AML-193 (cell line): ENCODE results near the gene INSIG2.
"Not testable (repeated sequence)": the region's sequence is repeated elsewhere in the genome, so short reads cannot be mapped to it uniquely, and the experiment has no call there.

Experiments used
- DNase-seq, 2 experiments: peaks; one replicate each; lab custom pipeline; 2025; lab: John Stamatoyannopoulos, UW

Gene INSIG2

DNA sequence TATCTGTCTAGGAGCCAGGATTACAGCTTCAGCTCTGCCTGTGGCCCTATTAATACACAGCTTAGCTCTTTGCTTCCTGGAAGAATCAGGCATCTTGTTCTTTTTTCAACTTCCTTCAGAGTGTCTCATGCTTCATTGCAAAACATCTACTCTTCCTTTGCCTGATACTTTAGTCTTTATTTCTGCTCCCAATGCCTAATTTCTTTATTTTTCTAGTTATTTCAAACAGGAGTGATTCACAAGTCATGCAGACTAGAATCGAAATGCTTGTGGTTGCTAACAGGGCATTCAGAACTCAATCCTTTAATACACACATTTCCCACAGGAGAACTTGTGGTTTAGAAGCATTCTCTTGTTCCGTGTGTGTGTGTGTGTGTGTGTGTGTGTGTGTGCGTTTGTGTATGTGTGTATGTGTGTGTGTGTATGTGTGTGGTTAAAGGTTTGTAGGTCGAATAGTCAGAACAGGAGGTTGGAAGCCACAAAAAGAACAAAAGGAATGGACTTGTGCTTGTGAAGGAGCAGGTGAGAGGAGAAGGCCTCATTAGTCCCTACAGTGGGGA lies 28.3 kb upstream of the INSIG2 start:
- peak; percentile 4 to 24 for DNase-seq

DNA sequence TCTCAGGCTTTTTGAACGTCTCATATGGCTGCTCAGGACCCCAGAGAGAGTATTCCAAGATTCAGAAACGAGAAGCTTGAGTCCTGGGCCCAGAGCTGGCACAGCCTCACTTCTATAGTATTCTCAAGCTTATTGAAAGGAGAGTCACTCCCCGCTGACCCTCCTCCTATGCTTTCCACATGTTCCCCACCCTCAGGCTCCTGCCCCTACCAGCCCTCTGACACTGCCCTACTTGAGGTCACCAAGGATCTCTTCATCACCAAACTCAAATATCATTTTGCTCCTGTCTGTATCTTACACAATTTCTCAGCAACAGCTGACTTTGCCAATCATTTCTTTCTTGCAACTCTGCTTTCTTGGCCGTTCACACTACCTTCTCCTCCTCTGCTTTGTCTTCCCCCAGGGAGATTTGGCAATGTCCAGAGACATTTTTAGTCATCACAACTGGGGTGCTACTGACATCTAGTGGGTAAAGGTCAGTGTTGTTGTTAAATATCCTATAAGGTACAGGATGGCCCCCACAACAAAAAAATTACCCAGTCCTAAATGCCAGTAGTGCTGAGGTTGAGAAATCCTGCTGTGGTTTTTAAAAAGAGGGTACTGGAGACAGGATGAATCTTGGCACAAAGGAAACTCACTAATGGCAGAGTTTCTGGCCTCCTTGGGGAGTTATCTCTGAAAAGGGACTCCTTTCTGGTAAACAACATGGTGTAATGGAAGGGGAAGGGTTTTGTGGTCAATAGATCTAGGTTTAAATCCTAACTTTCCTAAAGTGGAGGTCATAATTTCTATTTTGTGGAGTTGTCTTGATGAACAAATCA lies 26.9 kb upstream of the INSIG2 start:
- DNase-seq: peak; percentile 81 to 83

DNA sequence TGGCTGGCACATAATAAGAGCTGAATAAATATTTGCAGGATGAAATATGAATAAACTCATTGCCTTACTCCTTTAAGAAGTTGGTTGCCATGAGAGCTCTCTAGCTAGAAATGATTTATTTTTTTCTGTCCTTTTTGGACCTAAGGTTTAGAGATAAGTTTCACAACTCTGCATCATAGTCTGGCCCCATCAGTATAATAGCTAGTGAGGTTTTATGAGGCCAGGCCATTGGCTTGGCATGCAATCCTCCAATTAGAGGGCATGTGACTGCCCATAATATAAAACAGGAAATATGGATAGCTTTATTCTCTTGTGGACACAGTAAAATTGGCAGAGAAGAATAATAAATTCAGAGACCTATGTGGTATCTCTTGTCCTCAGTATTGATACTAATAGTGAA lies 26.2 kb upstream of the INSIG2 start:
- DNase-seq: no peak

DNA sequence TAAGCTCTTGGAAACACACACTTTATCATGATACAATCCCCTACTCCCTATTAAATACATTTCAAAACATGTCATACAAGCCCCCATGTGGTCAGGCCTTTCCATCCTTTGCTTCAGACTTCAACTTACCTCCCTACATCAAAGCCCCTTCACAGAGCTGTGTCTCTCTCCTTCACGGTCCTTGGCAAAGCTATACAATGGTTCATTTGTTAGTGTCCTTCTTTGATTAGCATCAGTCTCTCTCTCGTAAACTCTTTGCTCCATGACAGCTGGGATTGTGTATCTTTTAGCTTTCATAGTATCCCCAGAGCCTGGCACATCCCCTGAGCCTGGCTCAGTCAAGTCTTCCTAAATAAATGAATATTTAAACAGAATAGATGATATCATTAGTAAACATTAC lies 25.6 kb upstream of the INSIG2 start:
- DNase-seq: no peak

DNA sequence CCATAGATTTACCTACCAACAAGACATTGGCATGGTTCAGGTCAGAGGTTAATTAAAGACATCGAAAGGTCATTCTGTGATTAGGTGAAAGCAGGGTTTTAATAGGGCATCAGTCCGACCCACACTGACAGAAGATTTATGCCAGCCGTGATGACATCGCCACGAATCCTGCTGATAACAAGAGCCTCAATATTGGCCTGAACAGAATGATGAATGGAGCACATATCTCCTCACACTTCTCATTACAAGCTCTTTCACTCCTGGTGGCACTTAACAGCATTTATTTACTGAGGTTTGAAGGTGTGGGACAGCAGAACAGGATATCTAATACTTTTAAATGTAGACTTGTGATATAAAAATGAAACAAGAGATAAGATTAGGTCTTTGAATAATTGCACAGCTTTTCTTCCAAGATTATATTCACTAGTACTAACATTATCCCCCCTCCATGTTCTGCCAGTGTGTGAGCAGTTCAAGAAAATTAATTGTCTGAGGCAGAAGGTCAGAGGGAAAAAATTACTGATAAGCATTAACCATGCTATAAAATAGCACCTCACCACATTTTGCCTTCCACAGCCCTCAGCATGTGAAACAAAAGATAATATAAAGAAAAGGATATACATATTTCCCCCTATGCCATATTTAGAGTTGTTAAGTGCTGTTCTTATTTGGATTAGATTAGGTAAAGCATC lies 23.1 kb upstream of the INSIG2 start:
- no peak for DNase-seq

DNA sequence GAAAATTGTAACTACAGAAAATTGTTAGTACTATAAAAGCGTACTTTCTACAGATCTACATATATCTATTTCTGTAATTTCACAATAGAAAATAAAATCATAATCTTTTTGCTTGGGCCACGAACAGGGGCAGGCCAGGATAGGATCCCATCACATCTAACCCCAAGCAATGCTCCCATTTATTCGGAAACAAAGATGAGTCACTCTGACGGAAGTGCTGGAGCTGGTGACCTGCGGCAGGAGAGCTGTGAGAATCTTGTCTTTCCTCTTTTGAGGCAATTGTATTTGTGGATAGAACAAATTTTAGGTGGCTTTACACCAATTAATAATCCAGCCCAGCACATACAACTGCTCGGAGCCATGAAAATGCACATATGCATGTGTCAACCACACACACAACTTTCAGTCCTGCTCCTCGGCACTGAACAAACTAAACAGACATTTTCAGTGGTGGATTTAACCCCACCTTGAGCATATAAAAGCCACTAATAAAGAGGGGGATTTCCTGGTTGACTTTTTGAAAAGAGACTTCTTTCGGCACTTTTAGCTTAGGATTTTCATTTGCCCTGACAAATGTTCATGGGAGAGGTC lies 22.3 kb upstream of the INSIG2 start:
- DNase-seq: no peak

DNA sequence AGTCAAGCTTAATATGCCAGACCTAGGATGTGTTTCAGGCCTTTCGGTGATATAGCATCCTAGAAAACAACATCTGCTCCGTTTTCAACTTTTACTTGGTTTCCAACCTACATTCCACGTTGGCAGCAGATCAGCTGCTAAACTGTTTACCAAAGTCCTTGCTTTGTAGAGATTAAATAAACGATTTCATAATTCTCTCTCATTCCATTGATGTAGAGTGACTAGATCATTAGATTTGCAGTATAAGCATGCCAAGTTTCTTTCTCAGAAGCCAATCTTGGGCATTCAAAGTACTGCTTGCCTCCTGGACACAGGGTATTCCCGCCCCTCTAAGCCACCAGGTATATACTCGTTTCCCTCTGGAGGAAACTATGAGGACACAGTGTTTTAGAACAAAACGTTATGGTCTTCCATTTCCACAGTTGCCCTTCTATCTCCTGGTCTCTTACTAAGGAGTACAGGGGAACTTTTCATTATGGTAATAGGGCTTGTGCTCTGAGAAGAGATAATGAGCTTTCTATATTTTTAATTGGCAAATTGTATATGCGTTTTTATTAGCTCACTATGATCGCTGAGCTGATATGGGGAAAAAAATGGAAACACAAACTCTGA lies 10.5 kb upstream of the INSIG2 start:
- DNase-seq: no peak

DNA sequence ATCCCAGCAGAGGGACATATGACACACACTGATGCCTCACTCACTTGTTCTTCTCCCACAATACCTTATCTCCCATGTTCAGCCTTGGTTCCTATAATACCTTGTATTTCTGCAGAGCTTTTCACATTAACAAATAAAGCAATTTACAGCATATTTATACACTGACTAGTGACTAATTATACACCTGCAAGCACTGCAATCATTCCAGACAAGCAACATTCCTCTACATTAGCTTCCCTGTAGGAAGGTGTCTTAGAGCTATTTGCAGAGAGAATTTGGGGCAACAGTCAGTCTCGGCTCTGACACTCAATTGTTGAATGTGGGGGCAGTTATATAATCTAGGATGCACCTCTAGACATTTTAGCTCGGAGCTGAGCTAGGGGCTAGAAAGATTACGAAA lies 9.5 kb upstream of the INSIG2 start:
- DNase-seq: no peak

DNA sequence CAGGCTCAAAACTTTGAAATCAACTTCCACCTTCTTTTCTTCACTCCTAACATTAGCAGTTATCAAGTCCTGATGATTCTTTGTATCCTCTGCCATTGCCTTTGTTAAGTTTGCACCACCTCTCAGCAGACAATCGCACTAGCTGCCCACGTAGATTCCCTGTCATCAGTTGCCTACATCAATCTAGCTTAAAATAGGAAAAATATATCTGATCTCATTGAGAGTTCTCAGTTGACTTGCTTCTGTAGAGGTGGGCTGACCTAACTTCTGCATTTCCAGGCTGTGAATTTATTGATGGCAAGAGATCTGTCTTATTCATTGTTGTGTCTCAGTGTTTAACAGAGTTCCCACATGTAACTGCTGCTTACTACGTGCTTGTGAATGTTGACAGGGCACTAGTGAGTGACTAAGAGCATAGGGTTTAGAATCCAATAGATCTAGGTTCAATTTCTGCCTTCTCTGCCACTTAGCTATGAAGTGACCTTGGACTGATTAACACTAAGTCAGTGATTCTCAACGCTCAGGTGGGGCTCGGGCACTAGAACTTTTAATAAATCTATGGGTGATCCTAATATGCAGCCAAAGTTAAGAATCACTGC lies 3.7 kb upstream of the INSIG2 start:
- no peak for DNase-seq

DNA sequence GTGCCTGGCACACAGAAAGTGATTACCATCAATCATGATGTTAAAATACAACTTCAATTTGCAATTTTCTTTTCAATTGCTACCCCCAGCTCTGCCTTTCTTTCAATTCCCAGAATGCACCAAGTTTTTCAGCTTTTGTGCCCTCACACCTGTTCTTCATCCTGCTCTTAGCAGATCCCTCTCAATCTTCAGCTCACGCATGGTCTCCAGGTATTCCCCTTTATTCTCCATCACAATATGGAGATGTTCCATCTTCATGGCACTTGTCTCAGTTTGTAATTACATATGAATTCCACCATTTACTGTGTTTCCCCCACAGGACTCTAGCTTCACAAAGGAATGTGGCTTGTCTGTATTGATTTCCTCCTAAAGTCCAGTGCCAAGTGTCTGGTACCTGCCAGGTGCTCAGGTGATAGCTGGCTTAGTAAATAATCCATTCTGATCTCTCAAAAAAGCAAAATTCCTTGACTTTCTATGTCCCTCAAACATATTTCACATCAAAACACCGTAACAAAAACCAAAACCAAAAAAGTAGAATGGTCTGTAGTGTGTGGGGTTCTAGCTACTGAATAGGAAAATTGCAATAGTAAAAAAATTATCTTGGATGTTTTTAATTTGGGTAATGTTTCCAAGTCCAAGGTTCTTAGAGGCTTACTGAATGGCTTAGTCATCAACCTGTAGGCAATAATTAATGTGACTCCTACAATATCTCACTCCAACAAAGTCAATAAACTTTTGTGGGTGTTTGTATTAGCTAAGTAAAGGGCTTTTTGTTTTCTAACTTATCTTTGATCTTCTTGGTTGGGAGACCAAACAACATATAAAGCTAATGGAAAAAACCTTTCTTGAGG lies 2.9 kb upstream of the INSIG2 start:
- DNase-seq: no peak

DNA sequence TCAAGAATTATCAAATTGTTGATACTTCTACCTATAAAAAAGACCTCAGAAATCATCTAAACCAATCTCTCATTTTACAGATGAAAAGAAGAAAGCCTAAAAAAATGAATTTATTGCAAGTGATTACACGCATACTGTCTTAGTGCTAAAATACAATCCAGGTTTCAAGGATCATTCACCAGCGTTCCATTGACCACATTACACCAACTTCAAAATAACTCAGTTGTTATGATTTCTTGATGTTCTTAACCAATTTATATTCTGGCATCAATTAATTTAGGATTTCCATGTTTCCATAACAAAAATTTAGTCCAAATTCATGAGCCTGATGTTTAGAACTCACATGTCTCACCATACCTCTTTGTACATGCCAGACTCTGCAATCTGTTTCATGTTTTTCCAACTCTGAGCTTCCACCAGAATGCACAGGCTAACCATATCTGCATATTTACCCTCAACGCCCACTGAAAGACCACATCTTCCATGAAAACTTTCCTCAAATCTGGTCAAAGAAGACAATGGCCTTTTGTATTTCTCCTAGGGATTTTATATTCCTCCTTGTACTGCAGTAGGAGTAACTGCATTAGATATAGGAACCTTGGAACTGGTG lies 2.1 kb upstream of the INSIG2 start:
- DNase-seq: no peak

DNA sequence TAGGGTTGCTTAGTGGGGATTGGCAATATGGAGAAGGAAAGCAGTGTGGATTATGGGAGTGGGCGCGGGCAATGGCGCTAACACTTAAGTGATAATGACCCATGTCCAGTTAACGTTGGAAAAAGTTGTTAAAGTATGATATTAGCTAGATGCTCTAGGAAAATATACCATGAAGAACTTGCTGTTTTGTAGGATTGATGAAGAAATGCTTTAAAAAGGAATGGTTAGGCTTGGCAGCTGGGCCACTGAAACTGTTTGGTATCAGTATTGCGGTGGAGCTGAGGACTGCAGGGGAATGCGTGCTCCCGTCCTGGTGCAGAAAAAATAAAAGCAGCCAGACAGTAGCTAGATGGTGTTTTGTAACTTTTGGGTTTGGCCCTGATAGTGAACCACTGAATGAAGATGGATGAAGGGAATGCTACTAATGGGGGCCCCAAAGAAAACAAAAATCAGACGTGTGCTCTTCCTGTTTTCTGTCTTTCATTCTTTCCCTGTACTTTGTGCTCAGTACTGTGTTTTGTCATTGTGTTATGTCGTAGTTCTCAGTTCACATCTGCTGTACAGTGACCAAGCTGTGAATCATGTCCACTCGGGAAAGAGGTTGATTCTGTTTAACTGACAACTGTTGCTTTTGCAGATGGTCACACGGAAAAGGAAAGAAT lies 999 bp downstream of the INSIG2 start:
- peak; percentile 34 to 49 for DNase-seq

DNA sequence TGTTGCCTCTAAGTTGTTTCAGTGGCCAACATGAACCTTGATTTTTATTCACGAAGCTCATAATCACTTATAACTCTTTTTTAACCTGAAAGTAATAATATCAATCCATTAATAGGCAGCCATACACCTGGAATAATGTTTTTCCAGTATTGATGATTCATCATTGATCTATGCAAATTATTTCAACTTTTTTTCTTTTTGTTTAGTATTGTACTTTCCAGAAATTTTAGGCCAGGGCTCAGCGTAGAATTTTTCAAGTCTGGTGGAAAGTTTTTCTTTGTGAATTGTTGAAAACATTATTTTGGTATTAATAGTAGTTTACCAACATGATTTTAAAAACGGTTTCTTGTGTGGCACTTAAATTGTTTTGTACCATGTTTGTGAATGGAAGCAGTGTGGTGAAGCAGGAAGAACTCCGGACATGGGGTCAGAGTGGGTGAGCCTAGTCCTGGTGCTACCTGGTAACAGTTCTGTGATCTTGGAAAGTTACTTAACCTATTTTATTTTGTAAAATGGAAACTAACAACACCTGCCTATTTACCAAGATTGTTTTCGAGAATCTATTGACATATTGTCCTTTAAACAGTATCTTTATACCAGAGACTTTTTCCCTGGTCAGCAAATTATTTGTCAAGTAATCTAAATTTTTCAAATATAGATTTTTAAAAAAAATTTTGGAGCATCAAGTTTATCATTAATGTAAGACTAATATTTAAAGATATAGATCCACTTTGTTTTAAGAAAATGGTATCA lies 2.3 kb downstream of the INSIG2 start:
- no peak for DNase-seq

DNA sequence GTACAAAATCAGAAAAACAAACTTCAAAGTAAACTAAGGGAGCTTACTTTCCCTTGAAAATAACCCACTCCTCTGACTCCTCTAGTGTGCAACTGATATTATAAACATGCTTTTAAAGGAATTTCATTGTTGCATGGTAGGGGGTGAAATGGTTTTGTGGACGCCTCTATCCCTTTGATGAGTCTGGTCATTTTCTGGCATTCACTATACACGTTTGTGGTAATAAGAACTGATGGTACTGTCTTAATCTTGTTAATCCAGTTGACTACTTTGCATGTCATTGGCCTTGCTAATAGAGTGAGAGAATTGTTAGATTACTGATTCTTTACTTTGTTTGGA lies 2.8 kb downstream of the INSIG2 start:
- DNase-seq: no peak

DNA sequence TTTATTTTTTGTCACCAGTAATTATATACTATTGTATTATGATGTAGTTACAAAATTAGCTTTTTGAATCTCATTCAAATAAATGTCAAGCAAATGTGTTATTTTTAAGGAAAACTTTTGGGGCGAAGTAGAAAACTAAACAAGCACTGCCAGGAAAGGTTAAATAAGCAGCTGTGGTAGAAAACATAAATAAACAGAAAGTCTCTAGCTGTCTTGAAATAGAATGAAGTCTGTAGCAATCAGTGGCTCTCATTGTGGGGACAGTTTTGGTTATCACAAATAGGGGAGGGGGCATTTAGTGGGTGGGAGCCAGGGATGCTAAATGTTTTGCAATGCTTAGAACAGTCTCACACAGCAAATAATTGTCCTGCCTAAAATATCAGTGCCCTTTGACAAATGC lies 3.4 kb downstream of the INSIG2 start:
- no peak for DNase-seq

DNA sequence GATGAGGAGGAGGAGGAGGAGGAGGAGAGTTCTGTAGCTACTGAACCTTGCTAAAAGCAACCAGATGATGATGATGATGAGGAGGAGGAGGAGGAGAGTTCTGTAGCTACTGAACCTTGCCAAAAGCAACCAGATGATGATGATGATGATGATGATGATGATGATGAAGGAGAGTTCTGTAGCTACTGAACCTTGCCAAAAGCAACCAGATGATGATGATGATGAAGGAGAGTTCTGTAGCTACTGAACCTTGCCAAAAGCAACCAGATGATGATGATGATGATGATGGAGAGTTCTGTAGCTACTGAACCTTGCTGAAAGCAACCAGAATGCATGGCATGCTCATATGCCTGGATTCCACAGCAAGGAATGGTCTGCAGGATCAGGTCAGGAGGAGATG lies 5.8 kb downstream of the INSIG2 start:
- DNase-seq: not testable (repeated sequence)

DNA sequence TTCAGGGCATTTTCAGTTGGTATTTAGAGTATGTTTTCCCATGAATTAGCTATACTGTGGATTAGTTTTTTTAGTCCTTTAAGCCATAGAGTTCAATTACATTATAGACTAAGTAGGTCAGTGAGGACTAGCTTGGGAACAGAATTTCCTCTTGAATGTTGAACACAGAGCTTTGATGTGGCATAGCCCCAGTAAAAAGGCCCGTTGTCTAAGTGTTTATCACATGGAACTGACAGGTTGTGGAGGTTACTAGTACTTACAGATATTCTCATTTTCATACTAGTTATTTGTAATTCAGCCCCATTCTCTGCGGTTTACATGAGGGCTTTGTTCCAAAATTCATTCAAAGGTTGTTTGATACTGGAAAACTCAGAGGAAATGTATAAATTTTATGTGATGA lies 6.2 kb downstream of the INSIG2 start:
- DNase-seq: no peak

DNA sequence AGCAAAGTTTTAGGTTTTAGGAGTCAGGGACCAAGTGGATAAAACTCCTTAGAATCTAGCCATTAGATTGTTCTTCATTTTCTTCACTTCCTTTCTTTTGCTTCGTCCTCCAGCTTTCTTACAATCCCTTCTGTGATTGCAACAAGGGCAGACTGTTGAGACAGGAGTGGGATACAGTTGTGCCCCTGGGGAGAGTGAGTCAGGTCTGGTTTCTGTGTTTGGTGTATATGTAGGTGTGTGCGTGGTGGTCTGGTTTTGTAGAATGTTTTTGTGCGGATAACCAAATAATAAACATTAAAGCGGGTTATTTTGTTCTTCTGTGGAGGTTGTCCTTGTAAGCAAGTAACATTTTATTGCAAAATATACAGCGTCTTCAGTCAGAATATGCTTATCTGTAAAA lies 7.3 kb downstream of the INSIG2 start:
- no peak for DNase-seq

DNA sequence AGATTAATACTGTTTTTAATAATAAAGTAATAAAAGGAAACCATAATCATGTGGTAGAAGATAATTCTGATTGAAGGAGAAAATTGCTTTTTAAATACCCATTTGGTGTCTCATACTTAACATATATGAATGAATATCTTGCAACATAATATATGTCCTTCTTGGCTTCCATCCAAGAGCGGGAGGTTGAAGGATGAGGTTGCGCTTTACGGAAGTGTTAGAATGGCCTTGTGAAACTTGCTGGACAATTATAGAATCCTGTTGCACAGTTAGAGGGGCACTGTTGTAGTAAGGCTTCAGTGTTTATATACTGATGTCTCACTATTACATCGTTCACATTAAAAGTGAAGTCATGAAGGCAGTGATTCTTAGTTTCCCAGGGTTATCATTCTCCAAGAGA lies 9.4 kb downstream of the INSIG2 start:
- peak; percentile 65 to 72 for DNase-seq
